HEK293 (cell line): Measurements from ENCODE around the gene OR7G3.

Experiments used
- CTCF ChIA-PET: fragments of 350-600 bp; formaldehyde crosslinking; extraction: SDS; loops from one replicate; lab custom pipeline; 2021; ENCODE audit warnings: antibody characterized with exemption; lab: Yijun Ruan, JAX
- POLR2A ChIA-PET: fragments of 300-600 bp; formaldehyde crosslinking; extraction: SDS; loops from one replicate; lab custom pipeline; 2020; ENCODE audit warnings: antibody characterized with exemption, inconsistent platforms; lab: Yijun Ruan, JAX
- H3K27ac ChIP-seq: fragments of 200-500 bp; sonication (Bioruptor generic); 2 replicates; pipeline ENCODE4 v1.5.1; 2014; ENCODE audit warnings: low read depth, low read length, control low read depth, inconsistent platforms; ENCODE audit errors: extremely low read depth
- H3K36me3 ChIP-seq, 2 experiments: fragments of 200-500 bp in 1 of 2; sonication (Bioruptor generic) in 1 of 2; 1 replicate in 1 of 2; 2 replicates in 1 of 2; pipeline ENCODE4 v1.5.1; 2014 to 2017; ENCODE audit warnings: inconsistent platforms in 2 of 2, low read length in 2 of 2; ENCODE audit not compliant: control insufficient read depth in 2 of 2, insufficient read depth in 1 of 2
- H3K4me1 ChIP-seq: fragments of 200-500 bp; sonication (Bioruptor generic); 2 replicates; pipeline ENCODE4 v1.5.1; 2014; ENCODE audit warnings: mild to moderate bottlenecking, low read length, inconsistent platforms; ENCODE audit not compliant: control insufficient read depth, insufficient read depth
- H3K4me3 ChIP-seq: 2 replicates; pipeline ENCODE4 v1.5.1; 2011; ENCODE audit warnings: low read depth, mild to moderate bottlenecking, control low read depth, low read length, moderate library complexity
- H3K9me3 ChIP-seq: fragments of 200-500 bp; sonication (Bioruptor generic); 2 replicates; pipeline ENCODE4 v1.5.1; 2014; ENCODE audit warnings: low read depth, low read length, inconsistent platforms; ENCODE audit not compliant: control insufficient read depth, insufficient read depth
- GFI1B ChIP-seq: fragments of 450-650 bp; formaldehyde crosslinking; IDR thresholded peaks from 2 replicates; pipeline ENCODE4 v1.5.1; 2016; ENCODE audit warnings: missing biosample characterization, missing genetic modification characterization
- GLI4 ChIP-seq: fragments of 450-650 bp; formaldehyde crosslinking; IDR thresholded peaks from 2 replicates; pipeline ENCODE4 v1.5.1; 2016; ENCODE audit warnings: missing biosample characterization, missing genetic modification characterization
- KLF10 ChIP-seq: fragments of 450-650 bp; IDR thresholded peaks from 2 replicates; pipeline ENCODE4 v1.5.1; 2018; ENCODE audit warnings: missing biosample characterization, mild to moderate bottlenecking, missing genetic modification characterization
- RBAK ChIP-seq: fragments of 450-650 bp; formaldehyde crosslinking; IDR thresholded peaks from 2 replicates; pipeline ENCODE4 v1.5.1; 2016; ENCODE audit warnings: missing biosample characterization, missing genetic modification characterization
- SETDB1 ChIP-seq: IDR thresholded peaks from one replicate; pipeline ENCODE4 v1.6.1; 2017; ENCODE audit warnings: mild to moderate bottlenecking, low read length, moderate library complexity, mixed read lengths; ENCODE audit not compliant: insufficient read length
- SP2 ChIP-seq: fragments of 450-650 bp; formaldehyde crosslinking; IDR thresholded peaks from 2 replicates; pipeline ENCODE4 v1.5.1; 2016; ENCODE audit warnings: missing biosample characterization, missing genetic modification characterization
- YY2 ChIP-seq: fragments of 450-650 bp; formaldehyde crosslinking; IDR thresholded peaks from 2 replicates; pipeline ENCODE4 v1.5.1; 2016; ENCODE audit warnings: missing biosample characterization, missing genetic modification characterization
- ZBTB49 ChIP-seq: fragments of 450-650 bp; formaldehyde crosslinking; IDR thresholded peaks from 2 replicates; pipeline ENCODE4 v1.5.1; 2016; ENCODE audit warnings: missing biosample characterization, missing genetic modification characterization, low read depth
- ZBTB6 ChIP-seq: fragments of 450-650 bp; formaldehyde crosslinking; IDR thresholded peaks from 2 replicates; pipeline ENCODE4 v1.5.1; 2017; ENCODE audit warnings: missing biosample characterization, missing genetic modification characterization
- ZNF112 ChIP-seq: fragments of 450-650 bp; formaldehyde crosslinking; IDR thresholded peaks from 2 replicates; pipeline ENCODE4 v1.5.0; 2017; ENCODE audit warnings: missing biosample characterization, missing genetic modification characterization
- ZNF146 ChIP-seq: fragments of 450-650 bp; formaldehyde crosslinking; IDR thresholded peaks from 2 replicates; pipeline ENCODE4 v1.5.1; 2016; ENCODE audit warnings: missing biosample characterization, missing genetic modification characterization
- ZNF223 ChIP-seq: fragments of 450-650 bp; formaldehyde crosslinking; IDR thresholded peaks from 2 replicates; pipeline ENCODE4 v1.5.1; 2016; ENCODE audit warnings: missing biosample characterization, missing genetic modification characterization
- ZNF23 ChIP-seq: fragments of 450-650 bp; formaldehyde crosslinking; IDR thresholded peaks from 2 replicates; pipeline ENCODE4 v1.5.1; 2016; ENCODE audit warnings: missing biosample characterization, missing genetic modification characterization, borderline replicate concordance
- ZNF324 ChIP-seq: fragments of 450-650 bp; formaldehyde crosslinking; IDR thresholded peaks from 2 replicates; pipeline ENCODE4 v1.5.1; 2016; ENCODE audit warnings: missing biosample characterization, missing genetic modification characterization
- ZNF548 ChIP-seq: fragments of 450-650 bp; formaldehyde crosslinking; IDR thresholded peaks from 2 replicates; pipeline ENCODE4 v1.5.1; 2016; ENCODE audit warnings: missing biosample characterization, missing genetic modification characterization
- ZNF558 ChIP-seq: fragments of 450-650 bp; formaldehyde crosslinking; IDR thresholded peaks from 2 replicates; pipeline ENCODE4 v1.5.1; 2016; ENCODE audit warnings: missing biosample characterization, missing genetic modification characterization
- ZNF654 ChIP-seq: fragments of 450-650 bp; formaldehyde crosslinking; IDR thresholded peaks from 2 replicates; pipeline ENCODE4 v1.5.1; 2016; ENCODE audit warnings: low read depth, missing biosample characterization, missing genetic modification characterization
- ZNF660 ChIP-seq: fragments of 450-650 bp; IDR thresholded peaks from 2 replicates; pipeline ENCODE4 v1.5.1; 2018; ENCODE audit warnings: missing biosample characterization, mild to moderate bottlenecking, missing genetic modification characterization
- ZNF664 ChIP-seq: fragments of 450-650 bp; formaldehyde crosslinking; IDR thresholded peaks from 2 replicates; pipeline ENCODE4 v1.5.1; 2016; ENCODE audit warnings: missing biosample characterization, missing genetic modification characterization
- ZNF701 ChIP-seq: fragments of 450-650 bp; formaldehyde crosslinking; IDR thresholded peaks from 2 replicates; pipeline ENCODE4 v1.5.1; 2016; ENCODE audit warnings: missing biosample characterization, missing genetic modification characterization
- ZNF777 ChIP-seq: fragments of 450-650 bp; formaldehyde crosslinking; IDR thresholded peaks from 2 replicates; pipeline ENCODE4 v1.5.1; 2017; ENCODE audit warnings: missing biosample characterization, missing genetic modification characterization, borderline replicate concordance
- ZNF843 ChIP-seq: fragments of 450-650 bp; formaldehyde crosslinking; IDR thresholded peaks from 2 replicates; pipeline ENCODE4 v1.5.1; 2016; ENCODE audit warnings: missing biosample characterization, missing genetic modification characterization

The OR7G3 gene

GRCh38 chr19:9150650-9151049 lies 23.9 kb upstream of the OR7G3 start (continued):
- no peak for TF ChIP-seq ZNF664 (tag by site-specific recombination)
- no peak for TF ChIP-seq ZNF660
- no peak for TF ChIP-seq ZNF223

DNA sequence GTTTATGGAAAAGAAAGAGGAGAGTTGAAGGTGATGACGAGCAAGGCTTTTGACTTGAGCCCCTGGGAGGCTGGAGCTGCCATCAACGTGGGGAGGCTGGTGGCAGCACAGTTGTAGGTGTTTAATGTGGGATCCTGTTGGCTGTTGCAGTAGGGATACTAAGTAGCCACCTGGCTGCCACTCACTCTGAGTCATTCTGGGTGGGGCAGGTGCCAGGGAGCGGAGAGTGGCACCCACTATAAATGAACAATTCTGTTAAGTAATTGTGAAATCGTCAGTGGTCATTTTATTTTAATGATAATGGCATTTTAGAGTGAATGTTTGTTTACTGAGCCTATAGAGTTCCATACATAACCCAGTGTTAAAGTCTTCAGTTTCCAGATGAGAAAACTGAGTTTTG lies 23.2 kb upstream of the OR7G3 start:
- no peaks in the 10 kb centered on the region for H3K4me1 ChIP-seq
- TF ChIP-seq ZNF324 (no peak), SETDB1 (no peak), ZNF777 (tag by site-specific recombination) (no peak), ZNF654 (tag by site-specific recombination) (no peak), ZBTB49 (tag by site-specific recombination) (no peak), ZBTB6 (tag by site-specific recombination) (no peak), ZNF548 (no peak), ZNF558 (tag by site-specific recombination) (no peak), ZNF23 (tag by site-specific recombination) (no peak), GFI1B (no peak), RBAK (tag by site-specific recombination) (no peak)

GRCh38 chr19:9148697-9149096 lies 21.9 kb upstream of the OR7G3 start:
- peaks cover 0 to 74% of the 10 kb centered on the region in 2 experiments; a peak in 2 of 3 replicates for H3K36me3 ChIP-seq
- TF ChIP-seq ZNF701 (tag by site-specific recombination), result no peak
- no peak for TF ChIP-seq ZNF112
- ChIA-PET POLR2A (no interaction called here), CTCF (no interaction called here)
- no peaks in the 10 kb centered on the region for H3K4me1 ChIP-seq
- H3K27ac ChIP-seq, result no peak overlapping the region
- H3K4me3 ChIP-seq, result no peak overlapping the region
- no peaks in the 10 kb centered on the region; the same call in 1 of the 2 replicates for H3K9me3 ChIP-seq

More for the DNA sequence above, 23.2 kb upstream of the OR7G3 start:
- ChIA-PET POLR2A (no interaction called here), CTCF (no interaction called here)
- Histone ChIP-seq H3K9me3 (no peaks in the 10 kb centered on the region; the same call in 1 of the 2 replicates), H3K4me3 (no peak overlapping the region), H3K36me3 (peaks cover 2 to 79% of the 10 kb centered on the region in 2 experiments), H3K27ac (no peak overlapping the region)

GRCh38 chr19:9146882-9147281 lies 20.1 kb upstream of the OR7G3 start:
- CTCF ChIA-PET, result interaction anchor here (0.5 kb wide), 1 partner anchor 8 kb away, joined by 3 read pairs; no protein-coding TSS in a partner anchor
- peaks cover under 1 to 65% of the 10 kb centered on the region in 2 experiments; a peak in 2 of 3 replicates for H3K36me3 ChIP-seq
- TF ChIP-seq ZNF843 (tag by site-specific recombination), result no peak
- TF ChIP-seq YY2 (tag by site-specific recombination), result no peak
- TF ChIP-seq KLF10 (tag by site-specific recombination), result no peak
- TF ChIP-seq GLI4 (tag by site-specific recombination), result no peak
- TF ChIP-seq SP2 (tag by site-specific recombination), result no peak
- no peak for TF ChIP-seq ZNF146 (tag by site-specific recombination)
- TF ChIP-seq, all 188 proteins: peak for 0
- POLR2A ChIA-PET, result no interaction called here
- H3K9me3 ChIP-seq, result no peaks in the 10 kb centered on the region
- H3K4me1 ChIP-seq, result no peaks in the 10 kb centered on the region
- no peak overlapping the region for H3K4me3 ChIP-seq
- H3K27ac ChIP-seq, result no peak overlapping the region
